Measurements from ENCODE around the gene SENP5. TPM values are rescaled to one million over a fixed set of nuclear protein-coding genes. Genes with fewer than 3 reads are reported as not detected.

Gene SENP5
- total and polyA plus RNA-seq, 7 donors = 8.1 to 37.7 (median 21.3) TPM

- no peak for DNase-seq
- Histone ChIP-seq H3K4me1 (no peaks in the 10 kb centered on the region), H3K9me3 (no peaks in the 10 kb centered on the region), H3K27ac (no peak overlapping the region), H3K36me3 (ENCODE audit: insufficient read depth in 1 of 2, low read depth in 1 of 2) (peaks cover 0 to 3% of the 10 kb centered on the region in 2 donors), H3K4me3 (no peak overlapping the region), H3K27me3 (ENCODE audit: insufficient read depth in 3 of 3, low read length in 2 of 3) (no peaks in the 10 kb centered on the region)
- 89 to 96% (median 92%) methylated on average over 3 of the region's 3 CpGs for WGBS, 3 donors
- intact Hi-C loops (cut with DNase I) = no loop called here
- ATAC-seq = no peak
- no peak for TF ChIP-seq CTCF (IDR thresholded peaks at IDR 0.05)
Measured at GRCh38 chr3:196951371-196951770, 83.7 kb downstream of the SENP5 start.

GRCh38 chr3:196954832-196955231, 87.1 kb downstream of the SENP5 start:
- intact Hi-C loops (cut with DNase I) = no loop called here
- H3K9me3 ChIP-seq = no peaks in the 10 kb centered on the region
- H3K4me3 ChIP-seq = no peak overlapping the region
- no peak overlapping the region for H3K27ac ChIP-seq
- H3K4me1 ChIP-seq = no peaks in the 10 kb centered on the region
- H3K36me3 ChIP-seq (ENCODE audit: insufficient read depth in 1 of 2, low read depth in 1 of 2) = peaks cover 0 to 3% of the 10 kb centered on the region in 2 donors
- TF ChIP-seq CTCF (IDR thresholded peaks at IDR 0.05) = no peak
- no peaks in the 10 kb centered on the region for H3K27me3 ChIP-seq (ENCODE audit: insufficient read depth in 3 of 3, low read length in 2 of 3)
- ATAC-seq (no peak), DNase-seq (no peak)
- WGBS, 3 donors = 79 to 96% (median 85%) methylated on average over 7 of the region's 7 CpGs

- H3K4me1 ChIP-seq = no peaks in the 10 kb centered on the region
- ATAC-seq = no peak
- DNase-seq = no peak
- H3K36me3 ChIP-seq (ENCODE audit: insufficient read depth in 1 of 2, low read depth in 1 of 2) = peaks cover 0 to 6% of the 10 kb centered on the region in 2 donors
- intact Hi-C loops (cut with DNase I) = no loop called here
- TF ChIP-seq CTCF (IDR thresholded peaks at IDR 0.05) = no peak
- no peaks in the 10 kb centered on the region for H3K27me3 ChIP-seq (ENCODE audit: insufficient read depth in 3 of 3, low read length in 2 of 3)
- WGBS, 3 donors = 75 to 80% (median 78%) methylated on average over 9 of the region's 9 CpGs
- H3K27ac ChIP-seq = no peak overlapping the region
- no peak overlapping the region for H3K4me3 ChIP-seq
- no peaks in the 10 kb centered on the region for H3K9me3 ChIP-seq
Measured at GRCh38 chr3:196962108-196962929, 94.6 kb downstream of the SENP5 start.

GRCh38 chr3:196962930-196963630, 95.4 kb downstream of the SENP5 start:
- H3K4me1 ChIP-seq = peaks cover 4% of the 10 kb centered on the region
- no peak overlapping the region for H3K4me3 ChIP-seq
- intact Hi-C loops (cut with DNase I) = no loop called here
- DNase-seq = no peak
- H3K36me3 ChIP-seq (ENCODE audit: insufficient read depth in 1 of 2, low read depth in 1 of 2) = peaks cover 0 to 8% of the 10 kb centered on the region in 2 donors
- H3K27me3 ChIP-seq (ENCODE audit: insufficient read depth in 3 of 3, low read length in 2 of 3) = no peaks in the 10 kb centered on the region
- no peaks in the 10 kb centered on the region for H3K9me3 ChIP-seq
- WGBS, 3 donors = 87 to 89% (median 89%) methylated on average over 10 of the region's 10 CpGs
- TF ChIP-seq CTCF (IDR thresholded peaks at IDR 0.05) = no peak
- ATAC-seq = no peak
- H3K27ac ChIP-seq = no peak overlapping the region
